ENCODE data around the gene CCDC61. TPM values are rescaled to one million over a fixed set of nuclear protein-coding genes. Genes with fewer than 3 reads are reported as not detected.

The CCDC61 gene
- total RNA-seq, 1 experiment from 2014 or later, result 16.9 TPM

- no peak overlapping the region for H2BK5ac ChIP-seq (ENCODE audit: insufficient read length, low read length)
- H2BK12ac ChIP-seq (ENCODE audit: insufficient read length, low read depth, low read length), result no peak overlapping the region
- no CpG with 5 or more reads among the region's 8 CpGs for WGBS (ENCODE audit: extremely low coverage, insufficient read length, low lambda C conversion rate)
- no peak overlapping the region for H3T11ph ChIP-seq (ENCODE audit: low read length)
- no peak overlapping the region for H4K8ac ChIP-seq (replicated peaks; ENCODE audit: insufficient read length, low read depth, low read length)
- H3K56ac ChIP-seq (ENCODE audit: insufficient read length, low read depth, low read length), result no peak overlapping the region
- Mint-ChIP-seq H3K27ac (no peak overlapping the region), H3K9me3 (no peaks in the 10 kb centered on the region; a peak in 1 of 5 replicates), H3K4me3 (peak overlapping the region; percentile 62 to 82), H3K27me3 (ENCODE audit: low read depth) (peaks cover 25% of the 10 kb centered on the region), H3K4me1 (peaks cover 16 to 23% of the 10 kb centered on the region in 2 experiments), H3K36me3 (ENCODE audit: insufficient read depth in 1 of 3, low read depth in 3 of 3) (peaks cover 4 to 20% (median 6%) of the 10 kb centered on the region in 3 experiments)
- no peak overlapping the region for H2AFZ ChIP-seq (ENCODE audit: low read length)
- no peak overlapping the region for H3K4ac ChIP-seq (ENCODE audit: low read depth, low read length)
- no peak for DNase-seq
- H3K79me1 ChIP-seq (ENCODE audit: insufficient read depth, low read depth, low read length, poor library complexity, severe bottlenecking), result no peaks in the 10 kb centered on the region
- H3K4me1 ChIP-seq (ENCODE audit: insufficient read depth, low read length), result no peaks in the 10 kb centered on the region
- no peak overlapping the region for H3K23ac ChIP-seq (ENCODE audit: insufficient read length, low read depth, low read length)
- peaks cover 7% of the 10 kb centered on the region; the same call in 1 of the 2 replicates for H3K27me3 ChIP-seq (ENCODE audit: insufficient read depth, low read length)
- no peak overlapping the region for H2BK15ac ChIP-seq (ENCODE audit: low read depth, low read length)
- no peak overlapping the region for H2BK20ac ChIP-seq (ENCODE audit: low read depth, low read length, poor library complexity, severe bottlenecking)
- no peaks in the 10 kb centered on the region for H3K79me2 ChIP-seq (ENCODE audit: insufficient read depth, low read length)
- no peak overlapping the region for H3K27ac ChIP-seq (ENCODE audit: insufficient read length, low read depth, low read length)
- peak overlapping the region; percentile 99 for H3K4me2 ChIP-seq (ENCODE audit: insufficient read depth, insufficient read length, low read length)
- H4K20me1 ChIP-seq (ENCODE audit: control insufficient read depth, insufficient read depth, insufficient read length), result no peaks in the 10 kb centered on the region
- H3K9me3 ChIP-seq (ENCODE audit: control insufficient read depth, low read depth, low read length), result no peaks in the 10 kb centered on the region
- no peak overlapping the region for H2BK120ac ChIP-seq (ENCODE audit: low read depth, low read length, poor library complexity, severe bottlenecking)
- no peak overlapping the region; the same call in 1 of the 2 replicates for H3K14ac ChIP-seq (ENCODE audit: insufficient read depth, low read length)
- peaks cover 17% of the 10 kb centered on the region for H3K23me2 ChIP-seq (ENCODE audit: insufficient read length, low read depth, low read length, poor library complexity, severe bottlenecking)
- no peak overlapping the region for H2AK5ac ChIP-seq (ENCODE audit: insufficient read length, low read length)
- no peak overlapping the region for H3K18ac ChIP-seq (ENCODE audit: insufficient read length, low read depth, low read length)
- no peak overlapping the region for H3K9ac ChIP-seq (ENCODE audit: extremely low read depth, insufficient read length, low read length)
- TF ChIP-seq CTCF (conservative IDR thresholded peaks at IDR 0.05), result no peak
- H4K5ac ChIP-seq (ENCODE audit: insufficient read length, low read depth, low read length), result no peak overlapping the region
- H4K91ac ChIP-seq (ENCODE audit: insufficient read length, low read depth, low read length), result no peak overlapping the region
Measured at GRCh38 chr19:46014534-46014933, 19.3 kb downstream of the CCDC61 start.
